WTC11 (cell line): ENCODE results near the gene PDCD1.

Experiments used
- ESRRA ChIP-seq: sonication (generic); formaldehyde crosslinking; IDR thresholded peaks from 2 replicates; pipeline ENCODE4 v1.8.1; 2022; ENCODE audit warnings: mild to moderate bottlenecking, missing genetic modification reagents, borderline replicate concordance
- FOXP1 ChIP-seq: sonication (generic); formaldehyde crosslinking; IDR thresholded peaks from 2 replicates; pipeline ENCODE4 v1.8.0; 2022; ENCODE audit warnings: missing genetic modification reagents, mild to moderate bottlenecking, moderate library complexity, borderline replicate concordance
- JAZF1 ChIP-seq: fragments of 250-450 bp; sonication (Bioruptor Pico); IDR thresholded peaks from 2 replicates; pipeline ENCODE4 v1.9.0; 2021; ENCODE audit warnings: moderate library complexity, mild to moderate bottlenecking, inconsistent platforms
- RELA ChIP-seq: sonication (generic); formaldehyde crosslinking; IDR thresholded peaks from 2 replicates; pipeline ENCODE4 v1.8.1; 2022; ENCODE audit warnings: missing genetic modification reagents, mild to moderate bottlenecking, borderline replicate concordance
- ZNF121 ChIP-seq: sonication (generic); formaldehyde crosslinking; IDR thresholded peaks from 2 replicates; pipeline ENCODE4 v1.8.0; 2023; ENCODE audit warnings: missing genetic modification reagents
- ZNF138 ChIP-seq: sonication (generic); formaldehyde crosslinking; conservative IDR thresholded peaks from 2 replicates; pipeline ENCODE4 v1.8.1; 2022; ENCODE audit warnings: mild to moderate bottlenecking, moderate library complexity, missing genetic modification reagents
- TF ChIP-seq, protein P1 (sequence below): fragments of 200-600 bp; IDR thresholded peaks from 2 replicates; pipeline ENCODE4 v1.8.0; 2022; ENCODE audit warnings: antibody characterized with exemption
- TF ChIP-seq, protein P2 (sequence below): fragments of 250-450 bp; sonication (Bioruptor Pico); IDR thresholded peaks from 2 replicates; pipeline ENCODE4 v1.9.0; 2021; ENCODE audit warnings: moderate library complexity, mild to moderate bottlenecking, inconsistent platforms, borderline replicate concordance
- TF ChIP-seq, protein P3 (sequence below): sonication (generic); formaldehyde crosslinking; IDR thresholded peaks from 2 replicates; pipeline ENCODE4 v1.8.0; 2022; ENCODE audit warnings: mild to moderate bottlenecking, missing genetic modification reagents
- TF ChIP-seq, protein P4 (sequence below): sonication (generic); formaldehyde crosslinking; IDR thresholded peaks from 2 replicates; pipeline ENCODE4 v1.8.1; 2023; ENCODE audit warnings: mild to moderate bottlenecking, missing genetic modification reagents, moderate library complexity

DNA sequence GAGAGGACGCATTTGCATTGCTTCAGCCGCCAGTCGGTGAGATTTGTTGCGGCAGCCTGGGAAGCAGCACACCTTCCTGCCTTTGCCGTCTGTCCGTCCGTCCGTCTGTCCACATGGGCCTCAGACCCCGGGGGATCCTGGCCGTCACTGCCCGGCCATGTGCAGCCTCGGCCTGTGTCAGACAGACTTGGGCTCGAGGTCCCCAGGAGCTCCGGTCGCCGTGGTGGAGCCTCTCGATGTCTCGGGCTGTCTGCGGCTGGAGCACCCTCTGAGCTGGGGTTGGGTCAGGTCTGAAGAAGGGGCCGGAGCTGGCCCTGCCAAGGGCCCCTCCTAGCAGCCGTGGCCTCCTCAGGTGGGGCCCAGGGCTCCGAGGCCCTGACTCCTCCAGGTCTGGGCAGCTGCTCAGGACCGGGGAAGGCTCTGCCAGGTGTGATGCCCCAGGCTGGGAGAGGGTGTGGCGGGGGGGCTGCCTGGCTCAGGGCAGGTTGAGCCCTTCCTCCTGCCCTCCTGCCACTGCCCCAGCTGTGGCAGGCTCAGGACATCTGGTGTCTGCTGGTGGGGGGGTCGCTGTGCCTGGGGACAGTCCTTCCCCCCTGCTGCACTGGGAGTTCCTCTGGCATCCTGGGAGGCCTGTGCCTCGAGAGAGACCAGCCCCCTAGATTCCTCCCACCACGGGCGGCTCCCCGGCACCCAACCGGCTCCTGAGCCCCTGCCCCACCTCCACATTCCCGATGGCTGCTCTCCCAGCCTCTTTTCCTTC is 37.9 kb downstream of the PDCD1 start:
- no peak for TF ChIP-seq ESRRA
- TF ChIP-seq, protein P1, sequence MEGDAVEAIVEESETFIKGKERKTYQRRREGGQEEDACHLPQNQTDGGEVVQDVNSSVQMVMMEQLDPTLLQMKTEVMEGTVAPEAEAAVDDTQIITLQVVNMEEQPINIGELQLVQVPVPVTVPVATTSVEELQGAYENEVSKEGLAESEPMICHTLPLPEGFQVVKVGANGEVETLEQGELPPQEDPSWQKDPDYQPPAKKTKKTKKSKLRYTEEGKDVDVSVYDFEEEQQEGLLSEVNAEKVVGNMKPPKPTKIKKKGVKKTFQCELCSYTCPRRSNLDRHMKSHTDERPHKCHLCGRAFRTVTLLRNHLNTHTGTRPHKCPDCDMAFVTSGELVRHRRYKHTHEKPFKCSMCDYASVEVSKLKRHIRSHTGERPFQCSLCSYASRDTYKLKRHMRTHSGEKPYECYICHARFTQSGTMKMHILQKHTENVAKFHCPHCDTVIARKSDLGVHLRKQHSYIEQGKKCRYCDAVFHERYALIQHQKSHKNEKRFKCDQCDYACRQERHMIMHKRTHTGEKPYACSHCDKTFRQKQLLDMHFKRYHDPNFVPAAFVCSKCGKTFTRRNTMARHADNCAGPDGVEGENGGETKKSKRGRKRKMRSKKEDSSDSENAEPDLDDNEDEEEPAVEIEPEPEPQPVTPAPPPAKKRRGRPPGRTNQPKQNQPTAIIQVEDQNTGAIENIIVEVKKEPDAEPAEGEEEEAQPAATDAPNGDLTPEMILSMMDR = no peak
- no peak for TF ChIP-seq FOXP1 (CRISPR knock-in tag)
- TF ChIP-seq, protein P2, sequence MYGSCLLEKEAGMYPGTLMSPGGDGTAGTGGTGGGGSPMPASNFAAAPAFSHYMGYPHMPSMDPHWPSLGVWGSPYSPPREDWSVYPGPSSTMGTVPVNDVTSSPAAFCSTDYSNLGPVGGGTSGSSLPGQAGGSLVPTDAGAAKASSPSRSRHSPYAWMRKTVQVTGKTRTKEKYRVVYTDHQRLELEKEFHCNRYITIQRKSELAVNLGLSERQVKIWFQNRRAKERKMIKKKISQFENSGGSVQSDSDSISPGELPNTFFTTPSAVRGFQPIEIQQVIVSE (CRISPR knock-in tag) = no peak
- TF ChIP-seq, protein P3, sequence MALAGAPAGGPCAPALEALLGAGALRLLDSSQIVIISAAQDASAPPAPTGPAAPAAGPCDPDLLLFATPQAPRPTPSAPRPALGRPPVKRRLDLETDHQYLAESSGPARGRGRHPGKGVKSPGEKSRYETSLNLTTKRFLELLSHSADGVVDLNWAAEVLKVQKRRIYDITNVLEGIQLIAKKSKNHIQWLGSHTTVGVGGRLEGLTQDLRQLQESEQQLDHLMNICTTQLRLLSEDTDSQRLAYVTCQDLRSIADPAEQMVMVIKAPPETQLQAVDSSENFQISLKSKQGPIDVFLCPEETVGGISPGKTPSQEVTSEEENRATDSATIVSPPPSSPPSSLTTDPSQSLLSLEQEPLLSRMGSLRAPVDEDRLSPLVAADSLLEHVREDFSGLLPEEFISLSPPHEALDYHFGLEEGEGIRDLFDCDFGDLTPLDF = no peak
- no peak for TF ChIP-seq ZNF138 (CRISPR knock-in tag)
- TF ChIP-seq JAZF1 (CRISPR knock-in tag) = no peak
- TF ChIP-seq, protein P4, sequence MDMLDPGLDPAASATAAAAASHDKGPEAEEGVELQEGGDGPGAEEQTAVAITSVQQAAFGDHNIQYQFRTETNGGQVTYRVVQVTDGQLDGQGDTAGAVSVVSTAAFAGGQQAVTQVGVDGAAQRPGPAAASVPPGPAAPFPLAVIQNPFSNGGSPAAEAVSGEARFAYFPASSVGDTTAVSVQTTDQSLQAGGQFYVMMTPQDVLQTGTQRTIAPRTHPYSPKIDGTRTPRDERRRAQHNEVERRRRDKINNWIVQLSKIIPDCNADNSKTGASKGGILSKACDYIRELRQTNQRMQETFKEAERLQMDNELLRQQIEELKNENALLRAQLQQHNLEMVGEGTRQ (CRISPR knock-in tag) = no peak
- no peak for TF ChIP-seq ZNF121 (CRISPR knock-in tag)
- TF ChIP-seq RELA (CRISPR knock-in tag) = no peak
